LNCaP clone FGC (cell line): Measurements from ENCODE around the gene RND1.

Source experiments
- DNase-seq: peaks from one replicate; pipeline ENCODE4 v3.0.0-alpha.2; 2011; ENCODE audit warnings: low read depth
- H3K4me3 ChIP-seq: 2 replicates; pipeline ENCODE4 v1.5.1; 2011; ENCODE audit warnings: mild to moderate bottlenecking, low read depth, low read length, control low read depth
- CTCF ChIP-seq: IDR thresholded peaks from 2 replicates; pipeline ENCODE4 v1.5.1; 2012; ENCODE audit warnings: mild to moderate bottlenecking; ENCODE audit not compliant: control insufficient read depth, insufficient read depth; ENCODE audit errors: extremely low read depth

RND1 gene

GRCh38 chr12:48822139-48822538, 43.5 kb downstream of the RND1 start:
- no peak for DNase-seq
- no peak for TF ChIP-seq CTCF
- H3K4me3 ChIP-seq, result no peak overlapping the region

GRCh38 chr12:48819986-48820725, 45.5 kb downstream of the RND1 start:
- no peak for DNase-seq
- no peak for TF ChIP-seq CTCF
- H3K4me3 ChIP-seq, result no peak overlapping the region

- TF ChIP-seq CTCF, result 0 out of 2 replicates have a peak, but pooled peaks have one; percentile 5
- peak overlapping the region; percentile 69 for H3K4me3 ChIP-seq
- DNase-seq, result no peak
Observed at GRCh38 chr12:48818831-48819590, 46.7 kb downstream of the RND1 start.

- H3K4me3 ChIP-seq, result peak within 1 kb of the TSS; percentile 69
- DNase-seq, result no peak
- no peak for TF ChIP-seq CTCF
Observed at GRCh38 chr12:48817873-48818830, 47.5 kb downstream of the RND1 start, which contains the start of gene CACNB3. Gene CACNB3 (plus strand): TSS chr12:48818496. CDS start chr12:48818930, 434 bp downstream.

- no peak for TF ChIP-seq CTCF
- DNase-seq, result peak; percentile 53
- peak overlapping the region; percentile 81 for H3K4me3 ChIP-seq
Observed at GRCh38 chr12:48816143-48816854, 49.4 kb downstream of the RND1 start.
